Thyroid gland (tissue), 4 donors: ENCODE measurements around the gene PLXND1.

ENCODE experiments used
- POLR2A ChIP-seq, 2 donors: fragments of 450-650 bp; IDR thresholded peaks; one replicate each; pipeline ENCODE4 v1.6.1; 2017; ENCODE audit warnings: antibody characterized with exemption in 2 of 2, mild to moderate bottlenecking in 2 of 2, moderate library complexity in 1 of 2
- TF ChIP-seq, protein P1 (sequence below), 6 experiments: fragments of 200-600 bp in 3 of 6; fragments of 450-650 bp in 3 of 6; sonication (generic) in 3 of 6; IDR thresholded peaks; one replicate each; pipeline ENCODE4 v1.5.1; 2016 to 2019; ENCODE audit warnings: antibody characterized with exemption in 6 of 6, mild to moderate bottlenecking in 2 of 6, inconsistent platforms in 1 of 6, moderate library complexity in 1 of 6

- TF ChIP-seq, protein P1, sequence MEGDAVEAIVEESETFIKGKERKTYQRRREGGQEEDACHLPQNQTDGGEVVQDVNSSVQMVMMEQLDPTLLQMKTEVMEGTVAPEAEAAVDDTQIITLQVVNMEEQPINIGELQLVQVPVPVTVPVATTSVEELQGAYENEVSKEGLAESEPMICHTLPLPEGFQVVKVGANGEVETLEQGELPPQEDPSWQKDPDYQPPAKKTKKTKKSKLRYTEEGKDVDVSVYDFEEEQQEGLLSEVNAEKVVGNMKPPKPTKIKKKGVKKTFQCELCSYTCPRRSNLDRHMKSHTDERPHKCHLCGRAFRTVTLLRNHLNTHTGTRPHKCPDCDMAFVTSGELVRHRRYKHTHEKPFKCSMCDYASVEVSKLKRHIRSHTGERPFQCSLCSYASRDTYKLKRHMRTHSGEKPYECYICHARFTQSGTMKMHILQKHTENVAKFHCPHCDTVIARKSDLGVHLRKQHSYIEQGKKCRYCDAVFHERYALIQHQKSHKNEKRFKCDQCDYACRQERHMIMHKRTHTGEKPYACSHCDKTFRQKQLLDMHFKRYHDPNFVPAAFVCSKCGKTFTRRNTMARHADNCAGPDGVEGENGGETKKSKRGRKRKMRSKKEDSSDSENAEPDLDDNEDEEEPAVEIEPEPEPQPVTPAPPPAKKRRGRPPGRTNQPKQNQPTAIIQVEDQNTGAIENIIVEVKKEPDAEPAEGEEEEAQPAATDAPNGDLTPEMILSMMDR (IDR thresholded peaks at IDR 0.05) = no peak
- TF ChIP-seq POLR2A (IDR thresholded peaks at IDR 0.05) = no peak
These were observed 92.4 kb downstream of the PLXND1 start for GRCh38 chr3:129514110-129514509.
